B cell (primary cell): ENCODE results near the gene SP7.

Experiments used
- CTCF ChIP-seq: fragments of 200-600 bp; IDR thresholded peaks from one replicate; pipeline ENCODE4 v1.8.0; 2022; ENCODE audit warnings: antibody characterized with exemption, mild to moderate bottlenecking
- EZH2 ChIP-seq: IDR thresholded peaks from 2 replicates; pipeline ENCODE4 v1.6.1; 2012; ENCODE audit warnings: borderline replicate concordance, low read depth, mild to moderate bottlenecking, moderate library complexity, low read length; ENCODE audit not compliant: insufficient read depth, poor library complexity, severe bottlenecking

- TF ChIP-seq CTCF (no peak), EZH2 (no peak)
Observed at GRCh38 chr12:53277981-53278380, 58.2 kb downstream of the SP7 start.
